Upper lobe of left lung (tissue), 4 donors: ENCODE data around the gene ZNF138.

Experiments used
- CTCF ChIP-seq, 6 experiments: fragments of 450-650 bp in 4 of 6; fragments of 200-600 bp in 2 of 6; sonication (generic) in 2 of 6; IDR thresholded peaks; one replicate each; pipeline ENCODE4 v1.5.1; 2016 to 2019; ENCODE audit warnings: antibody characterized with exemption in 6 of 6
- POLR2AphosphoS5 ChIP-seq, 2 donors: sonication (generic); formaldehyde crosslinking; IDR thresholded peaks; one replicate each; pipeline ENCODE4 v1.5.1; 2017; ENCODE audit warnings: antibody characterized with exemption in 2 of 2

- TF ChIP-seq CTCF (IDR thresholded peaks at IDR 0.05) (no peak), POLR2AphosphoS5 (IDR thresholded peaks at IDR 0.05) (no peak)
Observed at GRCh38 chr7:64811767-64812166, 17.5 kb downstream of the ZNF138 start.
